Fibroblast of villous mesenchyme (primary cell): ENCODE data around the gene PRDM9. TPM values are rescaled to one million over a fixed set of nuclear protein-coding genes. Genes with fewer than 3 reads are reported as not detected.
"Not testable (repeated sequence)": the region's sequence is repeated elsewhere in the genome, so short reads cannot be mapped to it uniquely, and the experiment has no call there.

Experiments
- DNase-seq: peaks from one replicate; pipeline ENCODE4 v3.0.0-alpha.2; 2010; ENCODE audit warnings: low read depth
- H3K4me3 ChIP-seq: 2 replicates; pipeline ENCODE4 v1.5.1; 2011; ENCODE audit warnings: low read depth, mild to moderate bottlenecking, low read length
- total RNA-seq: library from RNA; depleted of rRNA; stranded (reverse); fragments of >200 nt; gene quantifications from 2 replicates; pipeline ENCODE4 v1.2.3, GENCODE V29; 2012
- TF ChIP-seq, protein P1 (sequence below): IDR thresholded peaks from 2 replicates; pipeline ENCODE4 v1.5.1; 2012; ENCODE audit warnings: low read depth, mild to moderate bottlenecking, low read length; ENCODE audit not compliant: insufficient read depth

Gene PRDM9
- total RNA-seq, 1 donor: not detected

DNA sequence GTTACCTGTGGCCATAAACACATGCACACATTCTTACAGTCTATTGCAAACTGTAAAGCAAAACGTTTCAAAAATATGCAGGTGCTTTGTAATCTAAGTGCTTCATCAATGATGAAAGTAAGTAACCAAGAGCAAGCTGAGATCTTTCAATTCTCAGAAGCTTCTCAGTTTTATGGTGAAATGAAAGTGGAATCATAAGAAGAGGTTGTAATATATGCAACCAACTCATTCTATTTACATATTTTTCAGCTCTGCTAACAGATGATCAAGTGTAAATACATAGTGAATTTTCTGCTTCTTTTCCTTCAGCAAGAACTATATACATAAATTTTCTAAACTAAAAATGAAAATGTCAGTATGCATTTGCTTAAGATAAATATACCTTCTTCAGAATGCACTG, 33.1 kb upstream of the PRDM9 start:
- no peak for DNase-seq
- no peak overlapping the region for H3K4me3 ChIP-seq
- TF ChIP-seq, protein P1, sequence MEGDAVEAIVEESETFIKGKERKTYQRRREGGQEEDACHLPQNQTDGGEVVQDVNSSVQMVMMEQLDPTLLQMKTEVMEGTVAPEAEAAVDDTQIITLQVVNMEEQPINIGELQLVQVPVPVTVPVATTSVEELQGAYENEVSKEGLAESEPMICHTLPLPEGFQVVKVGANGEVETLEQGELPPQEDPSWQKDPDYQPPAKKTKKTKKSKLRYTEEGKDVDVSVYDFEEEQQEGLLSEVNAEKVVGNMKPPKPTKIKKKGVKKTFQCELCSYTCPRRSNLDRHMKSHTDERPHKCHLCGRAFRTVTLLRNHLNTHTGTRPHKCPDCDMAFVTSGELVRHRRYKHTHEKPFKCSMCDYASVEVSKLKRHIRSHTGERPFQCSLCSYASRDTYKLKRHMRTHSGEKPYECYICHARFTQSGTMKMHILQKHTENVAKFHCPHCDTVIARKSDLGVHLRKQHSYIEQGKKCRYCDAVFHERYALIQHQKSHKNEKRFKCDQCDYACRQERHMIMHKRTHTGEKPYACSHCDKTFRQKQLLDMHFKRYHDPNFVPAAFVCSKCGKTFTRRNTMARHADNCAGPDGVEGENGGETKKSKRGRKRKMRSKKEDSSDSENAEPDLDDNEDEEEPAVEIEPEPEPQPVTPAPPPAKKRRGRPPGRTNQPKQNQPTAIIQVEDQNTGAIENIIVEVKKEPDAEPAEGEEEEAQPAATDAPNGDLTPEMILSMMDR: no peak

DNA sequence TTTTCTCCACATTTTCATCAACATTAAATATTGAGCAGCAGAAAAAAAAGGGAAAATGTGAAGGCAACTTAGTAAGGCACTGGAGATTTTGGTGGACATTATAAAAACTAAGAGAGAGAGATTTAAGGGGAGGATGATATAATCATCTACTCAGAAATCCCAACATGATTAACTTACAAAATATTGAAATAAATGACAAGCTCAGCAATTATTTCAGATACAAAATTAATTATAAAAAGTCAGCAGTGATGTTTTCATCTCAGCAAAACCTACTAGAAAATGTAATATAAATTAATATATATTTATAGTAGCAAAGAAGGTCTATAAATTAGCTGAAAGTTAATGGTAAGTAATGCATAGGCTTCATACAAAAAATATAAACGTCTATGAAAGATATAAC, 30.8 kb upstream of the PRDM9 start:
- TF ChIP-seq, protein P1: no peak
- H3K4me3 ChIP-seq: no peak overlapping the region
- DNase-seq: no peak

DNA sequence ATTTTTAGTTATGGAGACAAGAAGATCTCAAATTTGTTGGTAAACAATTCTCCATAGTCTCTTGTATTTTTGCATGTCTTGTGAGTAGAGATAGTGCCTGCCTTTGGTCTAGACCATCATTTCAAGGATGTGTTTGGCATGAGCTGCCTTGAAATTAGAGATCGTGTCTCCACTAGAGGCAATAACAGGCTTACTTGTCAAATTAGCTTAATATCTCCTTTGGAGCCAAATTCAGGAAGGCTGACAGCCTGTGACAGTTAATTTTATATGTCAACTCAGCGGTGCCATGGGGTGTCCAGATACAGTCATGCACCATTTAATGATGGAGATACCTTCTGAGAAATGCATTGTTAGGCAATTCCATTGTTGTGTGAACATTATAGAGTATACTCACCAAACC, 24.8 kb upstream of the PRDM9 start:
- no peak overlapping the region for H3K4me3 ChIP-seq
- TF ChIP-seq, protein P1: no peak
- no peak for DNase-seq

DNA sequence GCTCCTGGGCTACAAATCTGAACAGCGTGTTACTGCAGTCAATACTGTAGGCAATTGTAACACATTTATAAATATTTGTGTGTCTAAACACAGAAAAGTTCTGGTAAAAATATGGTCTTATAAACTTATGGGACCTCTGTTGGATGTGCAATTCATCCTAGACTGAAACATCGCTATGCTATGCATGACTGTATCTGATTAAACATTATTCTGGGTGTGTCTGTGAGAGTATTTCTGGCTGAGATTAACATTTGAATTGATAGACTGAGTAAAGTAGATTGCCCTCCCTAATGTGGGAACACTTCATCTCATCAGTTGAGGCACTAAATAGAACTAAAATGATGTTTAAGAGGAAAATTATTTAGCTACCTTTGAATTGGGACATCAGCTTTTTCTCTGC, 24.3 kb upstream of the PRDM9 start:
- TF ChIP-seq, protein P1: no peak
- H3K4me3 ChIP-seq: no peak overlapping the region
- no peak for DNase-seq

DNA sequence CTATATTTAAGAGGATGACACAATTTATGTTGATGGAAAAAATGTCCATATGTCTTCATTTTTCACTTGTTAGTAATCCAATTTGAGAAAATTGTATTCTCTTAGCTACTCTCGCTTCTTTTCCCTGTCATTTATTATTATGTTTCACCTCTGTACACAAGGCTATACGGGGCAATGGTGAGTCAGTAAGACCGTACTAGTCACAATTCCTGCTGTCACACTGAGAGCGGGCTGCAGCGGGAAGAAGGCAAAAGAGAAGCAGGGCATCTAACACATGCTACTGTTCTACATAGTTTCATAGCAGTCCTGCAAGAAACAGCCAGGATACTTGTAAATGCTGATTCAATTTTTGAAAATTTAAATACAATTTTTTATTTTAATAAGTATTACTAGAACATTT, 23.3 kb upstream of the PRDM9 start:
- DNase-seq: no peak
- no peak overlapping the region for H3K4me3 ChIP-seq
- TF ChIP-seq, protein P1: no peak

DNA sequence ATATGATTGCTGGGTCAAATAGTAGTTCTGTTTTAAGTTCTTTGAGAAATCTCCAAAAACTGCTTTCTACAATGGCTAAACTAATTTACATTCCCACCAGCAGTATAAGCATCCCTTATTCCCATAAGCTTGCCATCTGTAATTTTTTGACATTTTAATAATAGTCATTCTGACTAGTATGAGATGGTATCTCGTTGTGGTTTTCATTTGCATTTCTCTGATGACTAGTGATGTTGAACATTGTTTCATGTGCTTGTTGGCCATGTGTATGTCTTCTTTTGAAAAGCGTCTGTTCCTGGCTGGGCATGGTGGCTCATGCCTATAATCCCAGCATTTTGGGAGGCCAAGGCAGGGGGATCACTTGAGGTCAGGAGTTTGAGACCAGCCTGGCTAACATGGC, 21.2 kb upstream of the PRDM9 start:
- not testable (repeated sequence) for DNase-seq, H3K4me3 ChIP-seq

DNA sequence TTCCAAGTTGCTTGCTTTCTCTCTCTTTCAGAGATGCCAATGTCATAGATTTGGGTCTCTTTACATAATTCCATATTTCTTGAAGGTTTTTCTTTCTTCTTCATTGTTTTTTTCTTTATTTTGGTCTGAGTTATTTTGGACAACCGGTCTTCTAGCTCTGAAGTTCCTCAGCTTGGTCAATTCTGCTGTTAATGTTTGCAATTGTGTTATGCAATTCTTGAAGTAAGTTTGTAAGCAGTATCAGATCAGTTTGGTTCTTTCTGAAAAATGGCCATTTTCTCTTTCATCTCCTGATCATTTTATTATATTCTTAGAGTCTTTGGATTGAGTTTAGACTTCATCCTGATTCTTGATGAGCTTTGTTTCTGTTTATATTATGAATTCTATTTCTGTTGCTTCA, 16.4 kb upstream of the PRDM9 start:
- no peak for DNase-seq
- H3K4me3 ChIP-seq: no peak overlapping the region
- TF ChIP-seq, protein P1: no peak
